Gastrocnemius medialis (tissue), 4 donors: ENCODE measurements around the gene PATJ.

Source experiments
- CTCF ChIP-seq, 5 experiments: fragments of 450-650 bp in 3 of 5; fragments of 200-600 bp in 2 of 5; sonication (generic) in 2 of 5; IDR thresholded peaks in 4 of 5; conservative IDR thresholded peaks in 1 of 5; 1 replicate in 4 of 5; 2 replicates in 1 of 5; pipeline ENCODE4 v1.5.1; 2016 to 2019; ENCODE audit warnings: antibody characterized with exemption in 5 of 5, mild to moderate bottlenecking in 3 of 5, moderate library complexity in 3 of 5
- POLR2A ChIP-seq, 2 donors: fragments of 450-650 bp; IDR thresholded peaks; one replicate each; pipeline ENCODE4 v1.6.1; 2017; ENCODE audit warnings: antibody characterized with exemption in 2 of 2, mild to moderate bottlenecking in 2 of 2, moderate library complexity in 2 of 2

DNA sequence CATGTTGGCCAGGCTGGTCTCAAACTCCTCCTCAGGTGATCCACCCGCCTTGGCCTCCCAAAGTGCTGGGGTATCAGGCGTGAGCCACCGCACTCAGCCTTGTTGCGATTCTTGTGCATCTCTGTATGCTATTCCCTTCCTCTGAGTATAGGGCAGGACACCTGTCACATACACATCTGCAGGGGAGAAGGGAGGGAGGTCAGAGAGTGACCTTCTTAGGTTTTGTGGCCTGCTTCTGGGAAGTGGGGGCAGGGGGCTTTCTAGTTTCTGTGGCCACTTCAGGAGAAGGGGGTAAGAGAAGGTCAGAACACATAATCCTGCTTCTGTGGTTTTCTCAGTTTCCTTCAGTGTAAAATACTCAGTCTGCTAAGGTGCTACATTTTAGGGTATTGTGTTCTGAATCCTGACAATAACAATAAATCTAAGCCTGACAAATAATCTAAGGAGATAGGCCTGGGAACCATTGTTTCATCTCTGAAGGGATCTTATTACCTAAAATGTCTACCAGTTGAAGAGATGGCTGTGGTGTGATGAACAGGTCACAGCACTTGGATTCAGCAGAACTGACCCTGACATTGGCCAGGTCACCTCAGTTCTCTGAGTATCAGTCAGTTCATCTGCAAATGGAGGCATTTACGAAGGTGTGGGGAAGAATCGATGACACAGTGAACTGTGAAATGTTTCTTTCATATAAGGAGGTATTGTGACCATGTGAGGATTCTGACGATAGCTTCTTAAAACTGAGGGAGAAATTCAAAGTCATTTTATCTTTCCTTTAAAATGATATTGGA lies 239.8 kb downstream of the PATJ start:
- TF ChIP-seq CTCF (IDR thresholded peaks at IDR 0.05 in 4 of 5, conservative IDR thresholded peaks at IDR 0.05 in 1 of 5) (no peak), POLR2A (IDR thresholded peaks at IDR 0.05) (no peak)
